ENCODE results near the gene B3GALT4.

The B3GALT4 gene

DNA sequence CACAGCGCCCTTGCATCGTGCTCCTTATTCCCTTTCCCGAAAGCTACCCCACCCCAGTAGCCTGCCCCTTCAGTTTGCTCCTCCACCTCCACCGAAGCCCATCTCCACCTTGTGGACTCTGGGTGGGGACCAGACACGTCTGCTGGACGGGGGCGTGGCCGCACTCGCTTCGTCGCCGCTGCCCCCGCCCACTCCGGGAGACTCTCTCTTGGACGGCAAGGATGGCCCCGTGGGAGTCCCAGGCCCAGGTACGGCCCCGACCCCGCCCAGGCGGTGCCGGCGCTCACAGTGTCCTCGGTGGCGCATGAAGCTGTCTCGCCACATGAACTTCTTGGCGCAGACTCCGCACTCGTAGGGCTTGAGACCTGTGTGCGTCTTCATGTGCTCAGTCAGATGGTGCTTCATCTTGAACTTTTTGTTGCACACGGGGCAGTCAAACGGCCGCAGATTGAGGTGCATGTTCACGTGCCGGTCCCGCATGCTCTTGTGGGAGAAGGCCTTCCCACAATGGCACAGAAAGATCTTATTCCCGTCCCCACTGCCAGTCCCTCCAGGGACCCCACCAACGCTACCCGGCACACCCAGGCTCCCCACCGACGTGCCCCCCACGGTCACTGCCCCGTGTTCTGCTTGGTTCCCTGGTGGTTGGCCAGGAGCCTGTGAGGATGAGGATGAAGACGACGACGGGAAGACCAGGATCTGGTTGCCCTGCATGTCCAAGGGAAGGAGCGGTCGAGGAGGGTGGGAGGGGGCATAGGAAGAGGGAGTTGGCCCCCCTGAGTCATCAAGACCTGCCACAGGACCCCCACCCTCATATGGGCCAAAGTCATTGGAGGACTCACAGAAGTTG lies 38.2 kb downstream of the B3GALT4 start:
- H3K27ac ChIP-seq, result peak overlapping the region; percentile 100
- TF ChIP-seq, protein P1, sequence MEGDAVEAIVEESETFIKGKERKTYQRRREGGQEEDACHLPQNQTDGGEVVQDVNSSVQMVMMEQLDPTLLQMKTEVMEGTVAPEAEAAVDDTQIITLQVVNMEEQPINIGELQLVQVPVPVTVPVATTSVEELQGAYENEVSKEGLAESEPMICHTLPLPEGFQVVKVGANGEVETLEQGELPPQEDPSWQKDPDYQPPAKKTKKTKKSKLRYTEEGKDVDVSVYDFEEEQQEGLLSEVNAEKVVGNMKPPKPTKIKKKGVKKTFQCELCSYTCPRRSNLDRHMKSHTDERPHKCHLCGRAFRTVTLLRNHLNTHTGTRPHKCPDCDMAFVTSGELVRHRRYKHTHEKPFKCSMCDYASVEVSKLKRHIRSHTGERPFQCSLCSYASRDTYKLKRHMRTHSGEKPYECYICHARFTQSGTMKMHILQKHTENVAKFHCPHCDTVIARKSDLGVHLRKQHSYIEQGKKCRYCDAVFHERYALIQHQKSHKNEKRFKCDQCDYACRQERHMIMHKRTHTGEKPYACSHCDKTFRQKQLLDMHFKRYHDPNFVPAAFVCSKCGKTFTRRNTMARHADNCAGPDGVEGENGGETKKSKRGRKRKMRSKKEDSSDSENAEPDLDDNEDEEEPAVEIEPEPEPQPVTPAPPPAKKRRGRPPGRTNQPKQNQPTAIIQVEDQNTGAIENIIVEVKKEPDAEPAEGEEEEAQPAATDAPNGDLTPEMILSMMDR (conservative IDR thresholded peaks at IDR 0.05), result 0 out of 2 replicates have a peak, but pooled peaks have one; percentile 7

DNA sequence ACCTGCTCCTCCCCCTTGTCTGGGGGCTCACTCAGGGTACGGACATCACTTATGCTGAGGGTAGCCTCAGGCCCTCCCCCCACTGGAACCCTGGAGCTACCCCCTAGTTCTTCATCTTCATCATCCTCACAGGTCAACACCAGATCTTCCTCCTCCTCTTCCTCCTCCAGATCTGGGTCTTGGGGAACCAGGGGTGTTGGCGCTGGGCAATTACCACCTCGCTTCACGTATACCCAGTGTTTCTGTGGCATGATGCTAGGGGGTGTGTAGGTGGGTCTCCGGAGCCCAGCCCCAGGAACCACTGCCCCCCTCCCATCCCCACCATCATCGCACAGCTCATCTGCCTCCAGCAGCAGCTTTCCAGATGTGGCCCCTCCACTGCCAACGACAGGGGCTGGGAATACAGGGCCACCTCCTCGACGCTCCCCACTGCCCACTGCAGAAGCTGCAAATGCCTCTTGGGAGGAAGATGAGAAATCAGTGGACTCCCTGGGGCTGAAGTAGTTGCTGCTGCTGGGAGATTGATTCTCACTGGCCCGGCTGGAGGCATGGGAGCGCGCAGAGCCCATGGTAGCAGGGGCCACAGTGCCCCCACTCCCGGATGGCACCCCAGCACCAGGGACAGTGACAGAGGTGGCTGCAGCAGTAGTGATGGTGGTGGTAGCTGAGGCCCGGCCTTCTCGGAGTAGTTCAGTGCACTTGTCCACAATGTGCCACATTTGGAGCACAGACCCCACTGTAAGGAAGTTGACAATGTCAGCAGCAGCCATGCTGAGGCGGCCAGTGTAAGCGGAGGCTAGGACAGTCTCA lies 39.1 kb downstream of the B3GALT4 start:
- peak overlapping the region; percentile 100 for H3K27ac ChIP-seq
- TF ChIP-seq, protein P1 (conservative IDR thresholded peaks at IDR 0.05), result no peak

GRCh38 chr6:33316603-33317418 lies 39.9 kb downstream of the B3GALT4 start:
- H3K27ac ChIP-seq, result peak overlapping the region; percentile 100
- TF ChIP-seq, protein P1 (conservative IDR thresholded peaks at IDR 0.05), result no peak

GRCh38 chr6:33317419-33317668 lies 40.4 kb downstream of the B3GALT4 start:
- TF ChIP-seq, protein P1 (conservative IDR thresholded peaks at IDR 0.05), result no peak
- peak overlapping the region; percentile 100 for H3K27ac ChIP-seq

DNA sequence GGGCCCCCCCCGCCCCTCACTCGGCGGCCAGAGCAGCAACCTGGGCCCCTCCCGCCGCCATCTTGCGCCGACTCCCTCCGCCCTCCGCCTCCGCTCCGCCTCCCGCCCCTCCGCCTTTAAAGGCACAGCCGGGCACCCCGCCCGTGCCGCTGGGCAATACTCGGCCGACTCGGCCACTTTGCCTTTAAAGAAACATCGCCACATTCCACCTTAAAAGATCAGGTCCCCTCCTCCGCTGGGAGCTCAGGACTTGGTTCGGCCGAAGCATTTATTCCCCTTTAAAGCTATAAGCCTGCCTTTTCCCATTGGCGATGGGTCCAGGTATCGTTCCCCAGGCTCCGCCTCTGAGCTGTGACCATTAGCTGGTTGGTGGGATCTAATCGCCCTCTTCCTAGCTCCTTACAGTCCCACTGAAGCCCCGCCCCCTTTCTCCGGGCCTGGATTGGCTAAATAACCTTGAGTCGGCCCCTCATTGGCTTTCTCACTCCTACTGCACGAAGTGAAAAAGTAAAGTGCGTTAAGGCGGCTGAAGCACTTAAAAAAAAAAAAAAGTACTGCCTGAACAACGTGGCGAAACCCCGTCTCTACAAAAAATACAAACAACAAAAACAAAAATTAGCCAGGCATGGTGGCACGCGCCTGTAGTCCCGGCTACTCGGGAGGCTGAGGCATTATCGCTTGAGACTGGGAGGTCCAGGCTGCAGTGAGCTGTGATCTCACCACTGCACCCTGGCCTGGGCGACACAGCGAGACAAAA lies 40.9 kb downstream of the B3GALT4 start, which contains the start of gene ZBTB22:
ZBTB22 (minus strand) TSS at position 76 of the 757 bp plus-strand sequence. CDS start 828 bp downstream, outside the sequence.
- peak within 1 kb of the TSS; percentile 100 for H3K27ac ChIP-seq
- TF ChIP-seq, protein P1 (conservative IDR thresholded peaks at IDR 0.05), result no peak

GRCh38 chr6:33318426-33319073 lies 41.6 kb downstream of the B3GALT4 start:
- peak overlapping the region; percentile 100 for H3K27ac ChIP-seq

More at GRCh38 chr6:33318426-33319073, 41.6 kb downstream of the B3GALT4 start:
- TF ChIP-seq, protein P1 (conservative IDR thresholded peaks at IDR 0.05), result no peak

All from VCaP (cell line).